Gastroesophageal sphincter (tissue), 3 donors: ENCODE results near the gene ATF3.

Experiments
- POLR2A ChIP-seq, 2 donors: fragments of 450-650 bp; IDR thresholded peaks; one replicate each; pipeline ENCODE4 v1.6.1; 2017; ENCODE audit warnings: antibody characterized with exemption in 2 of 2, mild to moderate bottlenecking in 2 of 2, moderate library complexity in 1 of 2
- POLR2AphosphoS5 ChIP-seq: sonication (generic); formaldehyde crosslinking; IDR thresholded peaks from one replicate; pipeline ENCODE4 v1.6.1; 2017; ENCODE audit warnings: antibody characterized with exemption
- TF ChIP-seq, protein P1 (sequence below), 4 experiments: fragments of 200-600 bp in 2 of 4; fragments of 450-650 bp in 2 of 4; sonication (generic) in 1 of 4; IDR thresholded peaks; one replicate each; pipeline ENCODE4 v1.5.1; 2017 to 2019; ENCODE audit warnings: antibody characterized with exemption in 4 of 4, mild to moderate bottlenecking in 2 of 4, moderate library complexity in 2 of 4

GRCh38 chr1:212625781-212626450, 17.4 kb downstream of the ATF3 start:
- TF ChIP-seq POLR2A (IDR thresholded peaks at IDR 0.05), result no peak
- no peak for TF ChIP-seq POLR2AphosphoS5
- TF ChIP-seq, protein P1, sequence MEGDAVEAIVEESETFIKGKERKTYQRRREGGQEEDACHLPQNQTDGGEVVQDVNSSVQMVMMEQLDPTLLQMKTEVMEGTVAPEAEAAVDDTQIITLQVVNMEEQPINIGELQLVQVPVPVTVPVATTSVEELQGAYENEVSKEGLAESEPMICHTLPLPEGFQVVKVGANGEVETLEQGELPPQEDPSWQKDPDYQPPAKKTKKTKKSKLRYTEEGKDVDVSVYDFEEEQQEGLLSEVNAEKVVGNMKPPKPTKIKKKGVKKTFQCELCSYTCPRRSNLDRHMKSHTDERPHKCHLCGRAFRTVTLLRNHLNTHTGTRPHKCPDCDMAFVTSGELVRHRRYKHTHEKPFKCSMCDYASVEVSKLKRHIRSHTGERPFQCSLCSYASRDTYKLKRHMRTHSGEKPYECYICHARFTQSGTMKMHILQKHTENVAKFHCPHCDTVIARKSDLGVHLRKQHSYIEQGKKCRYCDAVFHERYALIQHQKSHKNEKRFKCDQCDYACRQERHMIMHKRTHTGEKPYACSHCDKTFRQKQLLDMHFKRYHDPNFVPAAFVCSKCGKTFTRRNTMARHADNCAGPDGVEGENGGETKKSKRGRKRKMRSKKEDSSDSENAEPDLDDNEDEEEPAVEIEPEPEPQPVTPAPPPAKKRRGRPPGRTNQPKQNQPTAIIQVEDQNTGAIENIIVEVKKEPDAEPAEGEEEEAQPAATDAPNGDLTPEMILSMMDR (IDR thresholded peaks at IDR 0.05), result no peak
